SKM-1 (cell line): ENCODE results near the gene TNF.

Source experiments
- DNase-seq: peaks from one replicate; lab custom pipeline; 2025; ENCODE audit not compliant: unreplicated experiment; lab: John Stamatoyannopoulos, UW

Gene TNF

DNA sequence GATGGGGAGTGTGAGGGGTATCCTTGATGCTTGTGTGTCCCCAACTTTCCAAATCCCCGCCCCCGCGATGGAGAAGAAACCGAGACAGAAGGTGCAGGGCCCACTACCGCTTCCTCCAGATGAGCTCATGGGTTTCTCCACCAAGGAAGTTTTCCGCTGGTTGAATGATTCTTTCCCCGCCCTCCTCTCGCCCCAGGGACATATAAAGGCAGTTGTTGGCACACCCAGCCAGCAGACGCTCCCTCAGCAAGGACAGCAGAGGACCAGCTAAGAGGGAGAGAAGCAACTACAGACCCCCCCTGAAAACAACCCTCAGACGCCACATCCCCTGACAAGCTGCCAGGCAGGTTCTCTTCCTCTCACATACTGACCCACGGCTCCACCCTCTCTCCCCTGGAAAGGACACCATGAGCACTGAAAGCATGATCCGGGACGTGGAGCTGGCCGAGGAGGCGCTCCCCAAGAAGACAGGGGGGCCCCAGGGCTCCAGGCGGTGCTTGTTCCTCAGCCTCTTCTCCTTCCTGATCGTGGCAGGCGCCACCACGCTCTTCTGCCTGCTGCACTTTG lies at the start of gene TNF:
TSS of gene TNF (plus strand) at position 231 of the 567 bp plus-strand sequence. CDS start at position 408, 177 bp downstream.
- no peak for DNase-seq

DNA sequence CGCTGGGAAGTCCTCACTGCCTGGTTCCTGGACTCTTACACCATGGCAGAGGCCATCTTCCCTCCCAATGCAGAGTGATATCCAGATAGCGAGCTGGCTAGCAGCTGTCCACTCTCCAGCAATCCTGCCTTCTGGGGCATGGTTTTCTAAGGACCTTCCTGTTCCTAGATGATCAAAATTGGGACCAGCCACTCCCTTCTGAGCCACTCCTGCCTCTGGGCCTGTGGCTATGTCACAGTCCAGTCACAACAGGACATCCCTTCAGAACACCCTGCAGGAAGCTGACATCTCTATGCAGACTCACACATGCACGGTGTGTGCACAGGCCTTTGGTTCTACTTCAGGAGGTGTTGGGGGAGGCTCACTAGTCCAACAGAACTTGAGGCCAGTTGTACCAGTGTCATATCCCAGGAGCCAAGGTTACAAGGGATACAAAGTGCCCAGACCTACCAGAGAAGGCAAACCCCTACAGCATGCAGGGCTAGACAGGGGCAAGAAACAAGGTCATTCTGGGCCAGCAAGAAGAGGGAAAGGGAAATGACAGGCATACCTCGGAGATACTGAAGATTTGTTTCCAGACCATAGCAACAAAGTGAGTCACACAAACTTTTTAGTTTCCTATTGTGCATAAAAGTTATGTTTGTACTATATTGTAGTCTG lies 49.3 kb upstream of the TNF start:
- no peak for DNase-seq

DNA sequence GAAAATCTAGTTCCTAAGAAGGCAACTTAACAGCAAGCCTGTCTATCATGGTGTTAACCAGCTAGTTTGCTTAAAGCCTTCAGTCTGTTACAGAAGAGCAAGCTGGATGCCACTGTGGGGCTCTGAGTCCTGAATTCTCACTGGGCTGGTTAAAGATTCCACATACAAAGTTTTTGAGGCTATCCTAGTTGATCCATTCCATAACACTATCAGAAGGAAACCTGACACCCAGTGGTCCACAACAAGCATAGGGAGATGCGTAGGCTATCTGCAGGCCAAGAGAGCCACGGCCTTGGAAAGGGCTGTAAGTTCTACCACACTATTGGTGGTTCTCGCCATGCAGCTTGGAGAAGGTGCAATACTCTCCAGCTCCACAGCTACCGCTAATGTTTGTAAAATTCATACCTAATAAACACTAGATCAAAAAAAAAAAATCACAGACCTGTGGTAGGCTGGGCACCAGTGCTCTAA lies 47.0 kb upstream of the TNF start:
- no peak for DNase-seq

DNA sequence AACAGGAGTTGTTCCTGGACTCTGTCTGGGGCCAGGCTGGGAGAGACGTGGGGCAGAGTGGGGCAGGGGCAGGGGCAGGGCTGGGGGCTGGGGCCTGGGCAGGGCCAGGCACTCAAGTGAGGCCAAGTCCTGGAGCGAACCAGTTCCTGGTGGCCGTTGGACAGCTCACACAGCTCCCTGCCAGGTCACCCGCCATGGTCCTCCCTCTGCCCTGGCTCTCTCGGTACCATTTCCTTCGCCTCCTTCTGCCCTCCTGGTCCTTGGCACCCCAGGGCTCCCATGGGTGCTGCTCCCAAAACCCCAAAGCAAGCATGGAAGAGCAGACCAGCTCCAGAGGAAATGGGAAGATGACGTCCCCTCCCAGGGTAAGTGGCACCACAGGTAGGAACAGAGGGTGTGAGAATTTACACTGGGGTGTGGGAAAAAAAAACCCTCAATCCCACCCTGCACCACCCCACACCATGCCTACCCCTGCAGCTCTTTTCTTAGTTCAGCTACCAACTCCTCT lies 46.5 kb upstream of the TNF start, which contains the start of gene MCCD1:
TSS of gene MCCD1 (plus strand) at position 142 of the 508 bp plus-strand sequence. CDS start at position 195, 53 bp downstream.
- no peak for DNase-seq

DNA sequence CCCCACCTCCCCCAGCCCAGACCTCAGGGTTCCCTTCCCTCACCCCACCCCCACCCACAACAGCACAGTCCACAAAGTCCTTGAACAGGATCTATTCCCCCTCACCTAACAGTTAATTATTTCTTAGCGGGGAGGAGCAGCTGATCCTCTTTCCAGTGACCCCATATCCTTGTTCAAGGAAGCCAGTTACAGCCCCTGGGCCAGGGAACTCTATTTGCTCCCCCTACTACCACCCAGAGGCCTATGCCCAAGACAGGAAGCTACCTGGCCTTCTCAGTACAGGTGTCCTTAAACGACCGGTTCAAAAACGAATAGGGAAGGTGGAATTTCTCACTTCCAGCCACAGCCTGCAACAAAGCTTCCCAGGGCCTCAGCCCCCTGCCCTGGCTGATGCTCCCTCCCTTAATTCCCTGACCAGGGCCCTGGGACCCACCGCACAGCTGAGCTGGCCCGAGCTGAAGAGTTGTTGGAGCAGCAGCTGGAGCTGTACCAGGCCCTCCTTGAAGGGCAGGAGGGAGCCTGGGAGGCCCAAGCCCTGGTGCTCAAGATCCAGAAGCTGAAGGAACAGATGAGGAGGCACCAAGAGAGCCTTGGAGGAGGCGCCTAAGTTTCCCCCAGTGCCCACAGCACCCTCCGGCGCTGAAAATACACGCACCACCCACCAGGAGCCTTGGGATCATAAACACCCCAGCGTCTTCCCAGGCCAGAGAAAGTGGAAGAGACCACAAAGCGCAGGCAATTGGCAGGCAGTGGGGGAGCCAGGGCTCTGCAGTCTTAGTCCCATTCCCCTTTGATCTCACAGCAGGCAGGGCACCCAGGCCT lies 45.8 kb upstream of the TNF start:
- DNase-seq: no peak

DNA sequence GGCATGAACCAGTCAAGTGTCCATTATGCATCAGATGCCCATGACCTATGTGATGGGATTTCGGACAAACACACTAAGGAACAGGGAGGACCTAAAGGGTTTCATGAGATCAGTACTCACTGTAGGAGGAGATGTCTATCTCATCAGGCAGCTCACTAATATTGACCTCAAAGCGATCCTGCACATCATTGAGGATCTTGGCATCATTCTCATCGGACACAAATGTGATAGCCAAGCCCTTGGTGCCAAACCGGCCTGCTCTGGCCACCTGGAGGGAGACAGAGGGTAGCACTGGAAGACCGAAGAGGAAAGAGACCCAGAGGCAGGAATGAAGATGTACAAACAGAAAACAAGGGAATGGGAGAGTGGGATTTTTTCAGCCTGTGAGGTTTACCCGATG lies 44.7 kb upstream of the TNF start:
- no peak for DNase-seq

DNA sequence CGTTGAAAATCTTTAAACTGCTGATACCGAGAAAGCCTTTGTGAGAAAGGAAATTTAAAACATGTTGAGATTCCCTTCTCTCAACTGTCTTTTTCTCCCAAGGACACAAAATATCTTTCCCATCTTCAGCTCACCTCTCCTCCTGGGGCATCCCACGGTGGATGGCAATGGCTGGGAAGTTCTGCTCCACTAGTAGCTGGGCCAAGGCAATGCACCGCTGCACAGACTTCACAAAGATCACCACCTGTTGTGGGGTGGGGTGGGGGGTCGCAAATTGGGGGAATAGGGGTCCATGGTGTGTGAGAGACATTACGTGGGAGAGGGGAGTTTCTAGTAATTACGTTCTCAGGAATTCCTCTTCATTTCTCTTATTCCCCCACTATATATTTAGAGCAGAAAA lies 44.2 kb upstream of the TNF start:
- no peak for DNase-seq

DNA sequence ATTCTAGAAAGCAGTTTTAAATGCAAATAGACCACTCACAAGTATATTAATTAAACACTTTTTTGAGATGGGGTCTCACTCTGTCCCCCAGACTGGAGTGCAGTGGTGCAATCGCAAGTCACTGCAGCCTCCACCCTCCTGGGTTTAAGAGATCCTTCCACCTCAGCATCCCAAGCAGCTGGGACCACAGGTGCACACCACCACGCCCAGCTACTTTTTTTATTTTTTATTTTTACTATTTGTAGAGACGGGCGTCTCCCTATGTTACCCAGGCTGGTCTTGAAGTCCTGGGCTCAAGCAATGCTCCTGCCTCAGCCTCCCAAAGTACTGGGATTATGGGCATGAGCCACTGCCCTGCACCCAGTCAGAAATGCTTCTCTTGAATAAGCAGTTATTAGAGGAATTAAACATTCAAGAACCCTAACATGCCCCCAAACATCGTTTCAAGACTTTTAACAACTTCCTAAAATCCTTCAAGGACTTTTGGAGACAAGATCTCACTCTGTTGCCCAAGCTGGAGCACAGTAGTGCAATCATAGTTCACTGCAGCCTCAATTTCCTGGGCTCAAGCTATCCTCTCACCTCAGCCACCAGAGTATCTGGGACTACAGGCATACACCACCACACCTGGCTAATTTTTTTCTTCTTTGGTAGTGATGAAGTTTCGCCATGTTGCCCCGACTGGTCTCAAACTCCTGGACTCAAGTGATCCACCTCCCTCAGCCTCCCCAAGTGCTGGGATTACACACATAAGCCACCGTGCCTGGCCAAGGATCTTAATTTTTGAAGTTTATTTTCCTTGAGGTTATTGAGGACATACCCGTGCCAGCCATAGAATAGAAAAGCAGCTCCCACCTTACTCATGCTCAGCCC lies 43.4 kb upstream of the TNF start:
- no peak for DNase-seq

DNA sequence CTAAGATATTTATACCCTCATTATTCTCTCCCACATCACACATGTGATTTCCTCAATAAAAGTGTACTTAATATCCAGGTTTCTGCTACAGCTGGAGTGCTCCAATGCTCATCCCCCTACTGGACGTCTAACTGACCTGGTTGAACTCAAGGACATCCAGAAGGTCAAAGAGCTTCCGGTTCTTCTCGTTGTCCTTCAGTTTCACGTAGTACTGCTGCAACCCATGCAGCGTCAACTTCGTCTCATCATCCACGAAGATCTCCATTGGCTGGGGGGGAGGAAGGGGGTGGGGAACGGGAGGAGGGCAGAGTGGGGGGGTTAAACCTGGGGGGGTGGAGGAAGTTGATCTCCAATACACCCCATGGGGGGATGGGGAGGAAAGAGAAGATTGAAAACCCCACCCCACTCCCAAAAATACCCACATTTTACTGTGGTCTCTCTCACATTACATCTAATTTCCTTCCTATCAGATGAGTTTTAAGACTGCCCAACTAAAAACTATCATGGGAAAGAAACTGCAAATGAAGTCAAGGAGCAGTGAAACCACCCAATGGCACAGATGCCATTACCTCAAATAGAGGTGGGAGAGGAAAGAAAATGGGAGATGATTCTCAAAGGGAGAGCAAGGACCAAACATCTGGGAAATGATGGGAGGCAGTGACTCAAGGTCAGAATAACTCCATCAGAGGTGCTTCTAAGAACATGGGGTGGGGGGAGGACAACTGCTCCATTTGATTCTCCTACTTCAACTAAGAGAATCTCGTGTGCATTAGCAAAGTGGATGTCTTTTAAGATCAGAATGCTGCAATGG lies 42.5 kb upstream of the TNF start:
- no peak for DNase-seq

DNA sequence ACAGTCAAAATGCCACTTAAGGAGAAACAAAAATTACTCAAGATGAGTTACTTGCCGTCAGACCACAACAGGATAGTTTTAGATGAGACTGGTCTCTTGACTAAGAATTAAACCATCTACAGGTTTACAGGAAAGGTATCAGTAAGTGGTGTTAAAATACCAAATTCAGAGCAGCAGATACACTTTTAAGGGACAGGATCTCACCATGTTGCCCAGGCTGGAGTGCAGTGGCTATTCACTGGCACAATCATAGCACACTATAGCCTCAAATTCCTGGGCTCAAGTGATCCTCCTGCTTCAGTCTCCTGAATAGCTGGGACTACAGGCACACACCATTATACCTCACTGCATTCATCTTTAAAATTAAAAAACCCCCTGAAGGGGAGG lies 41.9 kb upstream of the TNF start:
- DNase-seq: no peak

DNA sequence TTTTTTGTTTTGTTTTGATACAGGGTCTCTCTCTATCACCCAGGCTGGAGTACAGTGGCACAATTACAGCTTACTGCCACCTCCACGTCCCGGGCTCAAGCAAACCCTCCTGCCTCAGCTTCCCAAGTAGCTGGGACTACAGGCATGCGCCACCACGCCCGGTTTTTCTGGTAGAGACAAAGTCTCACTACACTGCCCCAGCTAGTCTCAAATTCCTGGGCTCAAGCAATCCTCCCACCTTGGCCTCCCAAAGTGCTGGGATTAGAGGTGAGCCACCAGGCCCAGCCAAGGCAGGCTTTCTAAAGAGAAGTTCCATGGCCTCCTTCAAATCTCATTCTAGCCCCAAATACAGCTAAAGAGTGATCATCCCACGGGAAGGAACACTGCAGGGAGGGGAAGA lies 41.4 kb upstream of the TNF start:
- no peak for DNase-seq

DNA sequence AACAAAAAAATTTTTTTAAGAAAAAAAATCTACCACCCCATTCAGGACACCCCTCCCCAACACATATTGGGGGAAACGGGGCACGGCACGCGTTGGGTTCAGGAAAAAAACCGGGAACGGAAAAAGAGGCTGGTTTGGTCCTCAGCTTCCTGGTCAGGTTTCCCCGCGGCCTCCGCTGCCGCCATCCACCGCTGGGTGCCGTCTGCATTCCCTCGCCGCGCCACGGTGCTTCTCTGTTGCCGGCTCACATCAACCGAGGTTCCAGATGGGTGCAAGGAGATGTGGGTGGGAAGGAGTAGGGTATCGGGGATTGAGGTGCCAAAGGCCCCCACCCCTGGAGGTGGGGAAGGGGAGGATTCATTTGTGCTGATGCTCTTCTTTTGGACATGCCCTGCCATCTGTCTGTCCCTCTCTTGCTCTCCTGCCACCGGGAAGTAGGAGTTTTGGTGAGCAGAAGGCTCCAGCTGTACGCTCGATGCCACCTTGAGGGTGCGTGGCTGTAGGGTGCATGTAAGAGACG lies 40.8 kb upstream of the TNF start:
- DNase-seq: no peak

DNA sequence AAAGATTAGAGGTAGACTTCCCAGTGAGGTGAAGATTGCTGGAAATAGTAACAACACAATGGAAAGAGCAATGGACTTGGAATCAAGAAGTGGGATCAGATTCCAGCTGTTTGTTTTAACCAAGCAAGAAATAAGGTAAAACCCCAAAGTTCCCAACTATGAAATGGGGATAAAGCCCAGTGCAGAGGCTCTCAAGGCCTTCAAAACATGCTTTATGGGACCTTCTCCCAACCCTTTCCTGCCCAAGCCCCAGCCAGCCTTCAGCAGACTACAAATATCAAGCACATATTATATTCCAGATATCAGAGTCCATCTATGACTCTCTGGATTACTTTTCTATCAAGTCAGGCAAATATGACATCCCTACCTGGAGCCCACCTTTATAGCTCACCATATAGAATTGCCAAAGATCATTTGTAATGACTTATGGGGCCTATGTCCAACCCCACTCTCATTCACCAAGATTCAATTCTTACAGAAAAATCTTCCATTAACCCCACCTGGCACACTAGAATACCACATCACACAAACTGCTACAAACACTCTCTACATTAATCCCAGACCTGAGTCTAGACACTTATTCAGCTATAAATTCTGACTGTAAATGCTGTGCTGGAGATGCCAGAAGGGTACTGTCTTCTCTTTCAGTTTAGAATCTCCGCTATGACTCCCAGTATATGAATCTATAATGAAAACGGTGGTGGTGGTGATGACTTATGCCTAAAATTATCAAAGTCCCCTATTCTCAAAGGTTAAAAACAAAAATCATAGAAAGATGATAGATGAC lies 39.6 kb upstream of the TNF start:
- DNase-seq: no peak

DNA sequence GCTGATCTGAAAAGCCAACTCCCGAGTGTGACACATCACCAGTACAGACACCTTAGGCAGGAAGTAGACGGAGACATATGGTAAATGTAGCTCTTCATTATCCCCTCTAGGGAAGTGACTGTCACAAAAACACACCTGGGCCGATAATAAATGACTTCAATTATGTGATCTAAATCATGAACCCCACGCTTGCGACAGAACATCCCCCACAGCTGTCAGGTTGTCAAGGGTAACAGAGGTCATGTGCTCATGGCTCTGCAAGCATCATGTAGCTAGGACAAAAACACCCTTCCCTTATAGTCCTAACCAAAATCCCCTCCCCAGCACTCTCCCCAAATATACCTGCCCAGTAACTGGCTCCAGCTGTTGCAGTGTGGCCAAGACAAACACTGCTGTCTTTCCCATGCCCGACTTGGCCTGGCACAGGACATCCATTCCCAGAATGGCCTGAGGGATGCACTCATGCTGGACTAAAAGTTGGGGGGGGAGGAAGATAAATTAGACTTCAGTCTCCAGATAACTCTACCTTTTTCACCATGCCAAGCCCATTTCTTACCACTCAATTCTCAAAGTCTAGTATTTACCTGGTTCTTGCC lies 36.5 kb upstream of the TNF start:
- DNase-seq: no peak

DNA sequence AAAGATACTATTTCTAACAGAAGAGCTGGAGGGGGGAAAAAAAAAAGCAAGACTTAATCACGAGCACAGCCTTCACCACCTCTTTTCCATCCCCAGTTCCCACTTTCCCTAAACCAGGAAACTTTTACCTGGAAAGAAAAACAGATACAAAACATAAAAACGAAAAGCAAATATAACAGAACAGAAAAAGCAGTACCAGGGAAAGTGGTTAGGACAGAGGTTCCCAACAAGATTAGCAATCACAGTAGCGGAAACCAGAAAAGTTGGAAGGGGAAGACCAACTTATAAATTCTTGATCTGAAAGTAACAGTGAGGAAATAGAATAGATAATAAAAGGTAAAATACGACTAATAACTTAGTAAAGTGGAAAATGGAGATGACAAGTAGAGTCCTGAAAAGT lies 34.7 kb upstream of the TNF start:
- DNase-seq: no peak

DNA sequence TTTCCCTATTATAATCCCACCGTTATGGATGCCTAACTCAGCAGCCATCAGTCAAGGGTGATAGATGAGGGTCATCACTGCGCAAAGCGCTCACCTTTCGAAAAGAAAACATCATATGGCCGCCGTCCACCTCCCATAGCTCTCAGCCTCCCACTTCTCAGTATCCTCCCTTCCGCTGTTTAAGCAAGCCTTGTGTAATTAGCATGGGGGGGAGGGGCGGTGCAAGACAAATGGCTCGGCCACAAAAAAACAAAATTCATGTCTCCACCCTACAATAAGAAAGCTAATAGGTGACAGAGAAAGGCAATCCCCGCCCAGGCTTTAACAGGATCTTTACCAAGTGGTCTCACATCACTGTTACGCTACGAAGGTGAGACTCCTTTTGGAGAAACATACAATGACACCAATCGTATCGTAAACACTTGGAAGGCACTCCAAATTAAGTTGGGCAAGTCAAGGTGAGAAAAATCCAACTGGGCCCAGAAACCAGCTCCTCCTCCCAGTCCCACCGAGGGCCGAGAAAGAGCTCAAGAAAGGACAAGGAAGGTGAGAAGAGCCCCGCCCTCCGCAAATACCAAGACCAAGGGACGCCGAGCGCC lies 34.2 kb upstream of the TNF start:
- DNase-seq: peak; percentile 74

DNA sequence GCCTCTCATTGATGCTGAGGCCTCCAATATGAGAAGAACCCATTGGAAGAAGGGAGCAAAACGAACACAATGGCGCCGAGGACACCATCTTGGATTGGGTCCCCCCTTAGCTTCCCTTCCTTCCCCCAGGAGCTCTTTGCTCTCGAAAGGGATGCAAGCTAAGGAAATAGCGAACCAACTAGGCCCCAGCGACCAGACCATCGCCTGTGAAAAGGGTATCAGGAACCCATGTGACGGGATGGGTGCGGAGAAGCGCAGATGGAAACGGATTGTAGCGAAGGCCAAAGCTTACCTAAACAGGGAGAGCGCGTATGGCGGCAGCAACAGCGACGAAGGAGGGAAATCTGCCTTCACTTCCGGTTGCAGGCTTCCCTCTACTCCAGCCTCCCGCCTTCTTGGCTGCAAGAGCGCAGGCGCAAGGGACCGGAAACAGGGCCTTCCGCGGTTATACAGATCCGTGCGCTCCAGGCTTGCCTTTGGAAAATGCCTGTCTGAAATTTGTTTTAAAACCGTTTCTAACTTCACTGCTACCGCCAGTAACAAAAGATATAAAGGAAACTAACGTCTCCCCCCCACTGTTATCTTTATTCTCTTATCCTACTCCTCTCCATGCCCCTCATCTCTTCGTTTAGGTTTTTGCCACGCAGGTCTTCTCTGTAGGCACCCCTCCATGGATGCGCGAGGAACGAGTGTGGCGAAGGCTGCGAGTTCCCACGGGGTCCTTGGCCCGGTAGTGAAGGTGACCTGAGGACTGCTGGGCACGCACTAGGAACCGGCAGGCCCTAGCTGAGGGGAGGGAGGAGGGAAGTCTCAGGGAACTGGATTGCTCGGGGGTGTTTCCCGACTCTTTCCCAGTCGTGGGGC lies 33.5 kb upstream of the TNF start, which contains the start of gene DDX39B:
TSS of gene DDX39B (minus strand) at position 346 of the 864 bp plus-strand sequence. CDS start 1,471 bp downstream, outside the sequence.
- peak; percentile 93 for DNase-seq
